GM12892 (cell line): ENCODE results near the gene PRB2.

ENCODE experiments used
- POLR2AphosphoS5 ChIP-seq: IDR thresholded peaks from 2 replicates; pipeline ENCODE4 v1.6.1; 2011; ENCODE audit warnings: low read depth, low read length, control low read depth
- TAF1 ChIP-seq: IDR thresholded peaks from 2 replicates; pipeline ENCODE4 v1.6.1; 2011; ENCODE audit warnings: low read depth, mild to moderate bottlenecking, control low read depth, low read length, borderline replicate concordance

GRCh38 chr12:11412731-11413130 is 17.4 kb upstream of the PRB2 start:
- TF ChIP-seq TAF1: no peak
- no peak for TF ChIP-seq POLR2AphosphoS5
